Transverse colon (tissue), 4 donors: ENCODE results near the gene DMD. TPM values are rescaled to one million over a fixed set of nuclear protein-coding genes. Genes with fewer than 3 reads are reported as not detected.

ENCODE experiments used
- DNase-seq: peaks from one replicate; pipeline ENCODE4 v3.0.0-alpha.2; 2019
- H3K27ac ChIP-seq, 4 donors: fragments of 200-600 bp; sonication (generic); 2 replicates each; pipeline ENCODE4 v1.5.1; 2016 to 2018; ENCODE audit warnings: inconsistent platforms in 4 of 4
- H3K27me3 ChIP-seq: fragments of 200-600 bp; sonication (generic); 2 replicates; pipeline ENCODE4 v1.5.1; 2017; ENCODE audit warnings: inconsistent platforms
- H3K36me3 ChIP-seq, 4 donors: fragments of 200-600 bp; sonication (generic); 2 replicates each; pipeline ENCODE4 v1.5.1; 2017 to 2019; ENCODE audit warnings: inconsistent platforms in 4 of 4
- H3K4me1 ChIP-seq, 4 donors: fragments of 200-600 bp; sonication (generic); 2 replicates each; pipeline ENCODE4 v1.5.1; 2017 to 2020; ENCODE audit warnings: inconsistent platforms in 4 of 4
- H3K4me3 ChIP-seq, 4 donors: fragments of 200-600 bp; sonication (generic); 1 replicate in 1 of 4; 2 replicates in 3 of 4; pipeline versions ENCODE4 v1.5.1 to v1.6.1; 2017 to 2019; ENCODE audit warnings: inconsistent platforms in 4 of 4
- H3K9me3 ChIP-seq, 2 donors: fragments of 200-600 bp; sonication (generic); 2 replicates each; pipeline ENCODE4 v1.5.1; 2017 to 2019; ENCODE audit warnings: inconsistent platforms in 2 of 2
- CTCF ChIP-seq, 5 experiments: fragments of 200-600 bp in 3 of 5; fragments of 450-650 bp in 2 of 5; sonication (generic) in 3 of 5; IDR thresholded peaks; 1 replicate in 2 of 5; 2 replicates in 3 of 5; pipeline ENCODE4 v1.5.1; 2016 to 2017; ENCODE audit warnings: antibody characterized with exemption in 5 of 5, inconsistent platforms in 3 of 5, mild to moderate bottlenecking in 2 of 5, moderate library complexity in 1 of 5
- EP300 ChIP-seq: sonication (generic); formaldehyde crosslinking; IDR thresholded peaks from one replicate; pipeline ENCODE4 v1.6.1; 2017; ENCODE audit warnings: antibody characterized with exemption, low read depth
- POLR2A ChIP-seq: fragments of 450-650 bp; IDR thresholded peaks from one replicate; pipeline ENCODE4 v1.6.1; 2016; ENCODE audit warnings: antibody characterized with exemption, mild to moderate bottlenecking, moderate library complexity
- POLR2AphosphoS5 ChIP-seq, 3 donors: sonication (generic); formaldehyde crosslinking; IDR thresholded peaks; one replicate each; pipeline ENCODE4 v1.6.1; 2016; ENCODE audit warnings: antibody characterized with exemption in 3 of 3
- WGBS, 2 donors: methylation state at CpG; one replicate each; pipeline ENCODE4 v1.1.5; 2018; ENCODE audit warnings: low coverage in 1 of 2; 5-methylcytosine and 5-hydroxymethylcytosine counted together
- in situ Hi-C, 4 donors: fragments of 200-750 bp; cut with MboI; loops; one replicate each; pipeline versions ENCODE4 v1.15.0 to v1.15.1; 2017; ENCODE audit warnings: low sequenced_read_pairs in 3 of 4, low pct_ligation_motif_present in 1 of 4, low pct_unique_long_range_greater_than_20kb in 1 of 4
- intact Hi-C: fragments of 100-400 bp; cut with DNase I; formaldehyde crosslinking; loops from one replicate; pipeline ENCODE4 v1.15.1; 2023; ENCODE audit warnings: low total_unique reads
- total RNA-seq, 4 donors: library from RNA; depleted of rRNA; stranded (reverse); fragments of >200 nt; gene quantifications; one replicate each; pipeline ENCODE4 v1.1.0, GENCODE V29; 2016

DMD gene
- total RNA-seq, 4 donors from 2014 or later: 20.9 to 44.6 (median 32.5) TPM

GRCh38 chrX:31811106-31811505 lies 1400.2 kb downstream of the DMD start:
- no peak for DNase-seq
- in situ Hi-C loops: no loop called here
- H3K27me3 ChIP-seq: no peaks in the 10 kb centered on the region
- H3K36me3 ChIP-seq: no peaks in the 10 kb centered on the region
- H3K27ac ChIP-seq: no peak overlapping the region
- intact Hi-C loops: no loop called here
- H3K4me1 ChIP-seq: no peaks in the 10 kb centered on the region
- no peak overlapping the region for H3K4me3 ChIP-seq
- no peaks in the 10 kb centered on the region for H3K9me3 ChIP-seq
- TF ChIP-seq POLR2AphosphoS5 (IDR thresholded peaks at IDR 0.05) (no peak), POLR2A (no peak), EP300 (no peak)

GRCh38 chrX:31808357-31808756 lies 1403.0 kb downstream of the DMD start:
- intact Hi-C loops (no loop called here), in situ Hi-C loops (no loop called here)
- TF ChIP-seq POLR2A (no peak), CTCF (IDR thresholded peaks at IDR 0.05) (no peak), POLR2AphosphoS5 (IDR thresholded peaks at IDR 0.05) (no peak), EP300 (no peak)
- DNase-seq: no peak
- WGBS, 2 donors: 56 to 60% methylated on average over 1 to 2 of the region's 2 CpGs
- H3K27ac ChIP-seq: no peak overlapping the region
- no peaks in the 10 kb centered on the region for H3K36me3 ChIP-seq
- H3K9me3 ChIP-seq: no peaks in the 10 kb centered on the region
- H3K4me3 ChIP-seq: no peak overlapping the region
- H3K4me1 ChIP-seq: no peaks in the 10 kb centered on the region
- H3K27me3 ChIP-seq: no peaks in the 10 kb centered on the region

GRCh38 chrX:31807165-31807564 lies 1404.2 kb downstream of the DMD start:
- Histone ChIP-seq H3K9me3 (no peaks in the 10 kb centered on the region), H3K4me3 (no peak overlapping the region), H3K4me1 (no peaks in the 10 kb centered on the region), H3K27ac (no peak overlapping the region), H3K36me3 (no peaks in the 10 kb centered on the region), H3K27me3 (no peaks in the 10 kb centered on the region)
- WGBS, 2 donors: 63 to 68% methylated on average over 2 of the region's 2 CpGs
- in situ Hi-C loops: no loop called here
- no peak for DNase-seq
- intact Hi-C loops: no loop called here
- TF ChIP-seq POLR2AphosphoS5 (IDR thresholded peaks at IDR 0.05): no peak

- intact Hi-C loops (no loop called here), in situ Hi-C loops (no loop called here)
- Histone ChIP-seq H3K27me3 (no peaks in the 10 kb centered on the region), H3K27ac (no peak overlapping the region), H3K9me3 (no peaks in the 10 kb centered on the region), H3K36me3 (no peaks in the 10 kb centered on the region), H3K4me3 (no peak overlapping the region), H3K4me1 (no peaks in the 10 kb centered on the region)
- 59 to 66% methylated on average over 2 to 3 of the region's 3 CpGs for WGBS, 2 donors
- TF ChIP-seq POLR2AphosphoS5 (IDR thresholded peaks at IDR 0.05) (no peak), CTCF (IDR thresholded peaks at IDR 0.05) (no peak), POLR2A (no peak), EP300 (no peak)
- no peak for DNase-seq
Observed at GRCh38 chrX:31805781-31806180, 1405.6 kb downstream of the DMD start.

- TF ChIP-seq EP300 (no peak), POLR2A (no peak), CTCF (IDR thresholded peaks at IDR 0.05) (no peak)
- no peaks in the 10 kb centered on the region for H3K36me3 ChIP-seq
- no peaks in the 10 kb centered on the region for H3K4me1 ChIP-seq
- no peaks in the 10 kb centered on the region for H3K27me3 ChIP-seq
- intact Hi-C loops: no loop called here
- whole genome bisulfite sequencing, 2 donors: 75% methylated on average over 4 of the region's 4 CpGs; no CpG with 5 or more reads in 1 of the 2 donors
- H3K4me3 ChIP-seq: no peak overlapping the region
- no peak for DNase-seq
- H3K27ac ChIP-seq: no peak overlapping the region
- in situ Hi-C loops: no loop called here
- no peaks in the 10 kb centered on the region for H3K9me3 ChIP-seq
Observed at GRCh38 chrX:31800219-31800618, 1411.1 kb downstream of the DMD start.
